Fibroblast of lung (primary cell): Measurements from ENCODE around the gene PBX1. TPM values are rescaled to one million over a fixed set of nuclear protein-coding genes. Genes with fewer than 3 reads are reported as not detected.
A peak's percentile ranks its signal among the peaks of the same experiment; 100 is the strongest.

Experiments
- DNase-seq, 2 donors: peaks; one replicate each; pipeline versions ENCODE4 v3.0.0 to v3.0.0-alpha.2; 2010; ENCODE audit warnings: low read depth in 2 of 2
- H2AFZ ChIP-seq: 2 replicates; pipeline ENCODE4 v1.5.1; 2012; ENCODE audit warnings: low read length, control low read depth, inconsistent platforms
- H3K27ac ChIP-seq: 2 replicates; pipeline ENCODE4 v1.5.1; 2011; ENCODE audit warnings: low read length, control low read depth; ENCODE audit not compliant: insufficient read depth
- H3K27me3 ChIP-seq: 2 replicates; pipeline ENCODE4 v1.5.1; 2011; ENCODE audit warnings: mild to moderate bottlenecking, low read length; ENCODE audit not compliant: control insufficient read depth, insufficient read depth
- H3K36me3 ChIP-seq: 2 replicates; pipeline ENCODE4 v1.5.1; 2011; ENCODE audit warnings: low read length; ENCODE audit not compliant: control insufficient read depth, insufficient read depth
- H3K4me1 ChIP-seq: 2 replicates; pipeline ENCODE4 v1.5.1; 2011; ENCODE audit warnings: low read length; ENCODE audit not compliant: control insufficient read depth, insufficient read depth; ENCODE audit errors: extremely low read depth
- H3K4me2 ChIP-seq: 2 replicates; pipeline ENCODE4 v1.5.1; 2011; ENCODE audit warnings: low read length, control low read depth; ENCODE audit not compliant: insufficient read depth; ENCODE audit errors: extremely low read depth
- H3K4me3 ChIP-seq, 4 experiments: fragments of 200-600 bp in 1 of 4; sonication (generic) in 1 of 4; replicated peaks in 1 of 4; 2 replicates each; pipeline ENCODE4 v1.5.1; 2011 to 2016; ENCODE audit warnings: low read length in 4 of 4, low read depth in 3 of 4, mild to moderate bottlenecking in 3 of 4, control low read depth in 2 of 4, inconsistent platforms in 1 of 4, mixed read lengths in 1 of 4; ENCODE audit not compliant: insufficient read depth in 1 of 4; ENCODE audit errors: control extremely low read depth in 1 of 4
- H3K79me2 ChIP-seq: 2 replicates; pipeline ENCODE4 v1.5.1; 2012; ENCODE audit warnings: mild to moderate bottlenecking, low read length, inconsistent platforms; ENCODE audit not compliant: control insufficient read depth, insufficient read depth
- H3K9ac ChIP-seq: 2 replicates; pipeline ENCODE4 v1.5.1; 2011; ENCODE audit warnings: mild to moderate bottlenecking, low read length, control low read depth; ENCODE audit not compliant: insufficient read depth
- H3K9me3 ChIP-seq: 2 replicates; pipeline ENCODE4 v1.5.1; 2012; ENCODE audit warnings: low read depth, low read length; ENCODE audit not compliant: control insufficient read depth, insufficient read depth
- H4K20me1 ChIP-seq: 2 replicates; pipeline ENCODE4 v1.5.1; 2011; ENCODE audit warnings: low read length; ENCODE audit not compliant: control insufficient read depth, insufficient read depth; ENCODE audit errors: extremely low read depth
- EZH2 ChIP-seq: IDR thresholded peaks from 2 replicates; pipeline ENCODE4 v1.5.1; 2012; ENCODE audit warnings: low read length, control low read depth, mild to moderate bottlenecking; ENCODE audit errors: missing control alignments
- polyA plus RNA-seq, 2 donors: library from polyadenylated mRNA; depleted of rRNA in 1 of 2; stranded (reverse) in 1 of 2; unstranded in 1 of 2; fragments of >200 nt; gene quantifications; 2 replicates each; pipeline ENCODE4 v1.2.1, GENCODE V29; 2011 to 2012; ENCODE audit warnings: missing spikeins in 1 of 2
- total RNA-seq: library from RNA; depleted of rRNA; stranded (reverse); fragments of >200 nt; gene quantifications from 2 replicates; pipeline ENCODE4 v1.2.1, GENCODE V29; 2014
- TF ChIP-seq, protein P1 (sequence below), 2 donors: IDR thresholded peaks in 1 of 2; conservative IDR thresholded peaks in 1 of 2; 1 replicate in 1 of 2; 2 replicates in 1 of 2; pipeline ENCODE4 v1.5.1; 2011 to 2012; ENCODE audit warnings: low read length in 2 of 2, control low read depth in 1 of 2, inconsistent platforms in 1 of 2, low read depth in 1 of 2, mild to moderate bottlenecking in 1 of 2

Gene PBX1
- total and polyA plus RNA-seq, 2 donors (not counting 1 experiment from before 2014, with no cell fraction given), result 43.1 to 46.7 TPM

DNA sequence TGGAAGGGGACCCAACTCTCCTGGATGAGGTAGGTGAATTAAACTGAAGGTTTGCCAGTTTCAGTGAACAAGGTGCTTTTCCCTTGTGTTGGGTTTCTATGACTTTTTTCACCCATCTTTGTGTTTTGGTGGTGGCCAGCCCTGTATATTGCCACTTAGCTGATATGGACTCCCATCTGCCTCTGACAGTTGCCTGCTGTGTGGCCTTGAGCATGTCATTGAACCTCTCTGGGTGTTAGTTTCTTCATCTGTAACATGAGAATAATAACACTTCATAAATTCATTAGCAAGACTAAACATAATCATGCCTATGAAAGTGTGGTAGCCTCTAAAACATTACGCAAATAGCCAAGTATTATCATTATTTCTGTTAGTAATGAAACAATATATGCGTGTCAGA is 141.7 kb downstream of the PBX1 start:
- Histone ChIP-seq H3K79me2 (no peaks in the 10 kb centered on the region), H3K36me3 (no peaks in the 10 kb centered on the region)

DNA sequence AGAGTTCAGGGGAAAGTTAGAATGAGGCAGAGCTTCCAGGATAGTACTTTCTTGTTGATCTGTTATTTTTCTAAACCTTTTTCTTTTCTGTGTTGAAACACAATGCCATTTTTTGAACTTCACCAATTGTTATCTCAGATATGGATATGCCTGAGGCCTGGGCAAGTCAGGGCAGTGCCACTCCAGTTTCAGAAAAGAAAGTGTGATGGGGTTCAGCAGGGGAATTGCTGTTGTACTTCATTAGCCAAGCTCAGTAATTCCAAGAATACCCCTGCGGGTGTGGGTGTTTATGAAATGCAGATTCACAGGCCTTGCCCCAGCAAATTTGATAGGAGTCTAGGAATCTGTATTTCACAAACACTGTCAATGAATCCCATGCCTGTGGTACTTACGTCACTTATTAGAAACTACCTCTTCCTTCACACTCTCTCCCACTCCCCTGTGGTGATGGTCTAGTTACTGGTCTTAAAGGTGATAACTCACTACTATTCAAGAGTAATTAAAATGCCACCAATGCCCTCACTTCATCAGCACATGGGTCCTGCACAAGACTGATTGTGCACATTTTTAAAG is 142.3 kb downstream of the PBX1 start:
- Histone ChIP-seq H3K27ac (no peak overlapping the region), H4K20me1 (no peaks in the 10 kb centered on the region), H3K4me1 (peaks cover 4% of the 10 kb centered on the region), H3K4me2 (no peak overlapping the region), H3K27me3 (no peaks in the 10 kb centered on the region), H3K36me3 (no peaks in the 10 kb centered on the region), H3K9ac (no peak overlapping the region), H3K9me3 (no peaks in the 10 kb centered on the region), H3K79me2 (no peaks in the 10 kb centered on the region), H2AFZ (no peak overlapping the region), H3K4me3 (no peak overlapping the region)
- DNase-seq, result no peak
- TF ChIP-seq EZH2, result no peak
- TF ChIP-seq, protein P1, sequence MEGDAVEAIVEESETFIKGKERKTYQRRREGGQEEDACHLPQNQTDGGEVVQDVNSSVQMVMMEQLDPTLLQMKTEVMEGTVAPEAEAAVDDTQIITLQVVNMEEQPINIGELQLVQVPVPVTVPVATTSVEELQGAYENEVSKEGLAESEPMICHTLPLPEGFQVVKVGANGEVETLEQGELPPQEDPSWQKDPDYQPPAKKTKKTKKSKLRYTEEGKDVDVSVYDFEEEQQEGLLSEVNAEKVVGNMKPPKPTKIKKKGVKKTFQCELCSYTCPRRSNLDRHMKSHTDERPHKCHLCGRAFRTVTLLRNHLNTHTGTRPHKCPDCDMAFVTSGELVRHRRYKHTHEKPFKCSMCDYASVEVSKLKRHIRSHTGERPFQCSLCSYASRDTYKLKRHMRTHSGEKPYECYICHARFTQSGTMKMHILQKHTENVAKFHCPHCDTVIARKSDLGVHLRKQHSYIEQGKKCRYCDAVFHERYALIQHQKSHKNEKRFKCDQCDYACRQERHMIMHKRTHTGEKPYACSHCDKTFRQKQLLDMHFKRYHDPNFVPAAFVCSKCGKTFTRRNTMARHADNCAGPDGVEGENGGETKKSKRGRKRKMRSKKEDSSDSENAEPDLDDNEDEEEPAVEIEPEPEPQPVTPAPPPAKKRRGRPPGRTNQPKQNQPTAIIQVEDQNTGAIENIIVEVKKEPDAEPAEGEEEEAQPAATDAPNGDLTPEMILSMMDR (conservative IDR thresholded peaks at IDR 0.05 in 1 of 2, IDR thresholded peaks at IDR 0.05 in 1 of 2; ENCODE audit: low read depth in 1 of 2, low read length in 2 of 2), result no peak

More for the DNA sequence above, 141.7 kb downstream of the PBX1 start:
- peaks cover 4% of the 10 kb centered on the region for H3K4me1 ChIP-seq
- no peaks in the 10 kb centered on the region for H3K27me3 ChIP-seq
- no peak overlapping the region for H3K4me3 ChIP-seq
- no peak overlapping the region for H3K27ac ChIP-seq
- no peak for DNase-seq
- no peaks in the 10 kb centered on the region for H3K9me3 ChIP-seq
- TF ChIP-seq EZH2, result no peak
- TF ChIP-seq, protein P1 (conservative IDR thresholded peaks at IDR 0.05 in 1 of 2, IDR thresholded peaks at IDR 0.05 in 1 of 2; ENCODE audit: low read depth in 1 of 2, low read length in 2 of 2), result no peak
- H3K9ac ChIP-seq, result no peak overlapping the region
- H3K4me2 ChIP-seq, result no peak overlapping the region
- no peak overlapping the region for H2AFZ ChIP-seq
- H4K20me1 ChIP-seq, result no peaks in the 10 kb centered on the region

DNA sequence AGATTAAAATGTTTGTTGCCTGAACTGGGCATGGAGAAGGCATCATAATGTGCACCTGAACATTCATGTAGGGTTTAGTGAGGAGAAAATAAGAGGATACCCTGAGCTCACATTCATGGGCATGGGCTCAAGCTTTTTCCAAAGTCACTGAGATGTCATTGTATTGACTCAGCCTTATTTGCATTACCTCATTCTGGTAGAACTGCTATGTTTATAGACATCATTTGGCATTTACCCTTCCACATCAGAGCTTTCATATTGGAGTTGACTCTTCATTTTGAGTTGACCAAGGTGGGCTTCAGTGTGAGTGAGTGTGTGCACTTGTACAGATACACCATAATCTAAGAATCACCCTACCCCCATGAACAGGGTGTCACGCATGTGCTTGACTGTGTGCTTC is 143.2 kb downstream of the PBX1 start:
- Histone ChIP-seq H3K4me1 (peaks cover 10% of the 10 kb centered on the region), H2AFZ (no peak overlapping the region), H3K27me3 (no peaks in the 10 kb centered on the region), H3K4me2 (no peak overlapping the region), H3K9ac (no peak overlapping the region), H3K9me3 (no peaks in the 10 kb centered on the region), H3K36me3 (no peaks in the 10 kb centered on the region), H4K20me1 (no peaks in the 10 kb centered on the region), H3K4me3 (no peak overlapping the region), H3K27ac (no peak overlapping the region), H3K79me2 (no peaks in the 10 kb centered on the region)
- TF ChIP-seq, protein P1 (conservative IDR thresholded peaks at IDR 0.05 in 1 of 2, IDR thresholded peaks at IDR 0.05 in 1 of 2; ENCODE audit: low read depth in 1 of 2, low read length in 2 of 2), result no peak
- no peak for TF ChIP-seq EZH2
- DNase-seq, result peak; percentile 52 to 64
